ENCODE measurements around the gene DHX32. TPM values are rescaled to one million over a fixed set of nuclear protein-coding genes. Genes with fewer than 3 reads are reported as not detected.

DHX32 gene
- total and polyA plus RNA-seq, 3 donors from 2014 or later = 42.2 to 64.0 (median 60.2) TPM

DNA sequence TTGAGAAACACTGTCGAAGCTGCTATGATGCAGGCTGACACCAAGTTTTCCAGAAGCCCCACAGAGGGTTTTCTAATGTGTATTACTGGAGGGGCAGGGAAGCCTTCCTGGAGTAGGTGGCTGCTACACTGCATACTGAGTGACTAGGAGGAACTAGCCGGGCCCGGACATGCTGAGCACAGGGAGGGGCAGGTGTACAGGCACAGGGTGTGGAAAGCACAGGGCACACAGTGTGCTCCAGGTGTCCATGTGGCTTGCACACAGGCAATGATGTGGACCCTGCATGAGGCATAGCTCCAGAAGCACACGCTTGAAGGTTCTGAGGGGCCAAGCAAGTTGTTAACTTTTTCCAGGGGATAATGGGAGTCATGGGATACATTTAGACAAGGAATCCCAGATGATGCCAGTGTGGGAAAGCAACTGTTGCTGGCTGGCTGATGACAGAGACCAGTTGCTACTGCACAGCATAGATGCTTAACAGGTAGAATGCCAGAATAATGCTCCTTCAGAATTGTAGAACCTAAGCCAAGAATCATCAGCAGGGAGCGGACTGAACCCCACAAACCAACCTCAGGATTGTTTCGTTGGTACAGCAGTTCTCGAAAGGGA is 14.6 kb downstream of the DHX32 start:
- TF ChIP-seq, protein P1, sequence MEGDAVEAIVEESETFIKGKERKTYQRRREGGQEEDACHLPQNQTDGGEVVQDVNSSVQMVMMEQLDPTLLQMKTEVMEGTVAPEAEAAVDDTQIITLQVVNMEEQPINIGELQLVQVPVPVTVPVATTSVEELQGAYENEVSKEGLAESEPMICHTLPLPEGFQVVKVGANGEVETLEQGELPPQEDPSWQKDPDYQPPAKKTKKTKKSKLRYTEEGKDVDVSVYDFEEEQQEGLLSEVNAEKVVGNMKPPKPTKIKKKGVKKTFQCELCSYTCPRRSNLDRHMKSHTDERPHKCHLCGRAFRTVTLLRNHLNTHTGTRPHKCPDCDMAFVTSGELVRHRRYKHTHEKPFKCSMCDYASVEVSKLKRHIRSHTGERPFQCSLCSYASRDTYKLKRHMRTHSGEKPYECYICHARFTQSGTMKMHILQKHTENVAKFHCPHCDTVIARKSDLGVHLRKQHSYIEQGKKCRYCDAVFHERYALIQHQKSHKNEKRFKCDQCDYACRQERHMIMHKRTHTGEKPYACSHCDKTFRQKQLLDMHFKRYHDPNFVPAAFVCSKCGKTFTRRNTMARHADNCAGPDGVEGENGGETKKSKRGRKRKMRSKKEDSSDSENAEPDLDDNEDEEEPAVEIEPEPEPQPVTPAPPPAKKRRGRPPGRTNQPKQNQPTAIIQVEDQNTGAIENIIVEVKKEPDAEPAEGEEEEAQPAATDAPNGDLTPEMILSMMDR (IDR thresholded peaks at IDR 0.05) = no peak
- no peak for TF ChIP-seq POLR2A (IDR thresholded peaks at IDR 0.05)

DNA sequence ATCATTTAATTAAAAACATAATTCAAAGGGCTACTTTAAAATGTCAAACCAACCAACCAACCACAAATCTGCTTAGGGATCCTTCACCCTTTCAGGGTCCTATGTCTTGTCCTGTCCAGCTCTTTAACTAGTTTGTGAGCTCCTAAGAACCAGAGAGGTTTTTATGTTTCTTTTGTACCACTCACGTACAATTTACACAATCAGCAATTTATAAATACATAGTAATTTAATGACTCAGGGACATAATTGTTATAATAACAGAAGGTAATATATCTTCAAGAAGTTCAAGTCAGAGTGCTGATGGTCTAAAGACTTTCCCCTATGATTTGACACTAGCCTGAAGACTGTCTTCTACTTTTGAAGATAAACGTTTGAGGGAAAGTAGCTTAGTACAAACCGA is 16.0 kb downstream of the DHX32 start:
- intact Hi-C loops (cut with DNase I; ENCODE audit: low total_unique reads) = no loop called here
- H3K4me1 ChIP-seq = no peaks in the 10 kb centered on the region
- no peak overlapping the region for H3K27ac ChIP-seq
- no peak for DNase-seq
- H3K27me3 ChIP-seq = no peaks in the 10 kb centered on the region
- H3K36me3 ChIP-seq (ENCODE audit: low read depth, missing control alignments) = no peaks in the 10 kb centered on the region
- TF ChIP-seq, protein P1 (IDR thresholded peaks at IDR 0.05) = no peak
- no peak for TF ChIP-seq POLR2A (IDR thresholded peaks at IDR 0.05)
- H3K9me3 ChIP-seq = no peaks in the 10 kb centered on the region
- H3K4me3 ChIP-seq = no peak overlapping the region
- WGBS, 2 donors = 75 to 84% methylated on average over 3 of the region's 3 CpGs

More for the DNA sequence above, 14.6 kb downstream of the DHX32 start:
- no peaks in the 10 kb centered on the region for H3K9me3 ChIP-seq
- no peak overlapping the region for H3K4me3 ChIP-seq
- 89 to 96% methylated on average over 7 of the region's 7 CpGs for WGBS, 2 donors
- H3K27me3 ChIP-seq = no peaks in the 10 kb centered on the region
- H3K27ac ChIP-seq = no peak overlapping the region
- no peaks in the 10 kb centered on the region for H3K4me1 ChIP-seq
- no peaks in the 10 kb centered on the region for H3K36me3 ChIP-seq (ENCODE audit: low read depth, missing control alignments)
- intact Hi-C loops (cut with DNase I; ENCODE audit: low total_unique reads) = no loop called here
- no peak for DNase-seq

DNA sequence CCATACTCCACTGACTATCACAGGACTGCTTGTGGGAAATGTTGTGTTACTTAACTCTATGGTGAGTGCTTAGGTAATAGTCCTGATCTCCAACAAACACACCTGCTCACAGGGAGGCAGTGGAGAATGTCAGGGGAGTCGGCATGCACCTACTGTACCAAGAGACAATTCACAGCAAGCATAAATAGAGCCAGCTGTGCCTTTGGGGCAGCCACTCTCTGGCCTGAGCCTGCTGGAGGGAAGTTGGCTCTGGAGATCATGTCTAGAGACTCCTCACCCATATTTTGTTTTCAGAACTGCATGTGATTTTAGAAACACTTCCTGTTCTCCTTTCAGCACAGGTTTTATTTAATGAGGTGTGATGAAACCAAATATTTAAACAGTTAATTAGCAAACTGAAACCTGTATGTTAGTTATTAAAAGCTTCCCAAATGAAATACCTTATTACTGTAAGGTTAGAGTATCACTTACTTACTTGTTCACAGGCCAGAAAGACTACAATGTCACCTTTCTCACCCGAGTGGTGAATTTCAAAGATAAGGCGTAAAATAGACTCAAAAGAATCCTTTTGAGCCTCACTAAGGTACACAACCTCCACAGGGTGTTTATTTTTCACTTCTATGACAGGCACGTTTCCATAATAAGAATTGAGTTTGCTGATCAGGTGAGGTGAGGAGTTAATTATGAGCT is 21.8 kb downstream of the DHX32 start:
- DNase-seq = no peak
- WGBS, 2 donors = 79 to 80% methylated on average over 4 of the region's 4 CpGs
- no peak for TF ChIP-seq POLR2A (IDR thresholded peaks at IDR 0.05)
- TF ChIP-seq, protein P1 (IDR thresholded peaks at IDR 0.05) = no peak
- Histone ChIP-seq H3K4me1 (no peaks in the 10 kb centered on the region), H3K27me3 (no peaks in the 10 kb centered on the region), H3K4me3 (no peak overlapping the region), H3K9me3 (no peaks in the 10 kb centered on the region), H3K27ac (no peak overlapping the region), H3K36me3 (ENCODE audit: low read depth, missing control alignments) (no peaks in the 10 kb centered on the region)
- intact Hi-C loops (cut with DNase I; ENCODE audit: low total_unique reads) = no loop called here

GRCh38 chr10:125857185-125857760 is 23.8 kb downstream of the DHX32 start:
- intact Hi-C loops (cut with DNase I; ENCODE audit: low total_unique reads) = no loop called here
- no peaks in the 10 kb centered on the region for H3K27me3 ChIP-seq
- no peaks in the 10 kb centered on the region for H3K36me3 ChIP-seq (ENCODE audit: low read depth, missing control alignments)
- no peaks in the 10 kb centered on the region for H3K9me3 ChIP-seq
- DNase-seq = no peak
- TF ChIP-seq, protein P1 (IDR thresholded peaks at IDR 0.05) = no peak
- no peak for TF ChIP-seq POLR2A (IDR thresholded peaks at IDR 0.05)
- no peaks in the 10 kb centered on the region for H3K4me1 ChIP-seq
- H3K4me3 ChIP-seq = no peak overlapping the region
- no peak overlapping the region for H3K27ac ChIP-seq
- 85 to 88% methylated on average over 2 of the region's 2 CpGs for WGBS, 2 donors
